ENCODE results near the gene ARRB1.

Gene ARRB1

GRCh38 chr11:75280770-75281468 lies 70.5 kb downstream of the ARRB1 start:
- no peak overlapping the region for H3K4me3 ChIP-seq (ENCODE audit: control insufficient read depth, low read depth, low read length)
- DNase-seq (ENCODE audit: low read depth), result no peak
- no peak for TF ChIP-seq CTCF (conservative IDR thresholded peaks at IDR 0.05; ENCODE audit: control insufficient read depth, insufficient read depth, low read depth, low read length)

DNA sequence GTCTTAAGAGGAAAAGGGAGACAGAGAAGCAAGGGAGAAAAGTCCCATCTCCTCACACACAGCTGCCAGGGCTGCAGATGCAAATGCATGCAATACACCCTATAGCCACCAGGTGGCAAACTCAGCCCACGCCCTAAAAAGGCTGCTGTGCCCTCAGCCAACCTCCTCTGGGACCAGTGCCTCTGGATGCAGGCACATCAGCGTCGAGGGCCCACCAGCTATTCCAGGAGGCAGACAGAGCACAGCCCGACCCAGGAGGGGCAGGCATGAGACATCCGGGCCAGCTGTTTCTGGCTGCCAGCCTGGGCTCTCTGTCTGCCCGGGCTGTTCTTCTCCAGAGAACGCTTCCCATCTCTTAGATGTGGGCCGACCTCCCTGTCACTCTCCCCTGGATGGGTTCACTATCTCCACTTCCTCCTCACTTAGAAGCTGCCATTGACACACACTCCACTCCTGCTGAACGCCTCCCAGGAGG lies 71.2 kb downstream of the ARRB1 start:
- peak; percentile 95 for TF ChIP-seq CTCF (conservative IDR thresholded peaks at IDR 0.05; ENCODE audit: control insufficient read depth, insufficient read depth, low read depth, low read length)
- peak; percentile 67 for DNase-seq (ENCODE audit: low read depth)
- H3K4me3 ChIP-seq (ENCODE audit: control insufficient read depth, low read depth, low read length), result no peak overlapping the region

DNA sequence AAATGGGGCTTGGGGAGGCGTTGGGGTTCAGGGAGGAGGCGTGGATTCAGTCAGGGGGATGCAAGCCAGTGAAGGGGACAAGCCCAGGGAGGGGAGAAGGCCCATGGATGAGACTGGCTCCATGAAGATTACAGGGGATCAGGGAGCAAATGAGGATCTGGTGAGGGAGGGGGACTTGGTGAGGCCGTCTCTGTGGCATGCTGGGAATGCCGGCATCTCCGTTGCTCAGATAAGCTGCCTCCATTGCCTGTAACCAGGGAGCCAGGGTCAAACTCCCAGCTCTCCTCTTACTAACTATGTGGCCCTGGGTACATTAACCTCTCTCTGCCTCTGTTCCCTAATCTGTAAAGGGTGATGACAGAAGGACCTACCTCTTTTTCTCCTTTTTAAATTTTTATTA lies 72.2 kb downstream of the ARRB1 start:
- no peak for DNase-seq (ENCODE audit: low read depth)
- TF ChIP-seq CTCF (conservative IDR thresholded peaks at IDR 0.05; ENCODE audit: control insufficient read depth, insufficient read depth, low read depth, low read length), result no peak
- no peak overlapping the region for H3K4me3 ChIP-seq (ENCODE audit: control insufficient read depth, low read depth, low read length)

DNA sequence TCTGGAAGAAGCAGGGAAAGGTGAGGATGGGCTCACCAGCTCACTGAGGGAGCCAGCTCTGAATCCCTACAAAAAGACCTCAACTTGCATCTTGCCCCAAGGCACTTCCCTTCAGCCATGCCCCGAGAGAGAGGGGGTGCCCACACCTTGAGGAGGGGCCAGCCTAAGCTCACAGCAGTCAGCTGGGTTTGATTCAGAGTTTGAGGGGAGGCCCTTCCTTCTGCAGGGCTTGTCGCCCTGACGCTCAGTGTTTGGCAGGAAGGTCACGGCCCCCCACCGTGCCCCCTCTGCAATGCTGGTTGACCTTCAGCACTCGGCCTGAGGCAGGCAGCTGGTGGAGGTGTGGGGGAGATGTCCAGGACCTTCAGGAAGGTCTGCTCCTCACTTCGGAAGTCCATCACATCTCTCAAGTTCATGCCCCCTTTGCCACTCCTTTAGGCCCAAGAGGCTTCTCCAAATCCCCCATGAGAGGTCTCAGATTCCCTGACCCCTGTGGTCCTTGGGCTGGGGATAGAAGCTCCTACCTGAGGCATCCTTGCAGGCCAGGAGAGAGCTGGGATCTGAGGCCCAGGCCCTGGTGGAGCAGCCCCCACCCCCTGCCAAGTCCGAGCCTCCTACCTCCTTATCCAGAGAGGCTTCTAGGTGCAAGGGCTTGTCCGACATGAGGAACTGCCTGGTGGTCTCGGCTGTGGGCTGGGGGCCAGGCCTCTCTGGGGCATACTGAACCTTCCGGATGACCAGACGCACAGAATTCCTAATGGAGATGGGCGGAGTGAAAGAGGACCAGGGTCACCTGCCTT lies 73.3 kb downstream of the ARRB1 start:
- no peak for DNase-seq (ENCODE audit: low read depth)
- no peak for TF ChIP-seq CTCF (conservative IDR thresholded peaks at IDR 0.05; ENCODE audit: control insufficient read depth, insufficient read depth, low read depth, low read length)
- no peak overlapping the region for H3K4me3 ChIP-seq (ENCODE audit: control insufficient read depth, low read depth, low read length)

DNA sequence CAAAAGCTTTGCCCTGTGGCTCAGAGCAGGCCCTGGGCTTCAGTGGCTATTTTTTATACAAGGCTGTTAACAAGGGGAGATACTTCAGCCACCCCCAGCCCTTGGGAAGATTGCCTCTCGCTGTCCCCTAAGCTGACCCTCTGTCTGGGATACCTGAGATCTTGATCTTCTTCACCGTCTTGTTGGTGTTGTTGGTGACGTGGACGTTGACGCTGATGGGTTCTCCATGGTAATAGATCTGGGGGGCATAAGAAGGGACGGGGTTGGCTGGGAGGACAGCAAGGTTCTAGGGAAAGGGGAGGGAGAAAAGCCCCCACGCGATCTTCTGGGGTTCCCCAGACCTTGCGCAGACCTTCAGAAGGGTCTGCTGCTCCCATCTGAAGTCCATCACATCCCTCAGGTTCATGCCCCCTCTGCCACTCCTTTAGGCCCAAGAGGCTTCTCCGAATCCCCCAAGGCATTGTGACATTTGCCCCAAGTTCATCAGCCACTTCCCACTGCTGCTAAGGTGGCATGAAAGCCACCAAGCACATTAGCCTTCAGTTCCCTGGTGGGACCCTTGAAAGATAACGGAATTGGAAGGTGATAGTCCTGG lies 74.2 kb downstream of the ARRB1 start:
- no peak for DNase-seq (ENCODE audit: low read depth)
- no peak for TF ChIP-seq CTCF (conservative IDR thresholded peaks at IDR 0.05; ENCODE audit: control insufficient read depth, insufficient read depth, low read depth, low read length)
- no peak overlapping the region for H3K4me3 ChIP-seq (ENCODE audit: control insufficient read depth, low read depth, low read length)

GRCh38 chr11:75276686-75277085 lies 74.8 kb downstream of the ARRB1 start:
- no peak overlapping the region for H3K4me3 ChIP-seq (ENCODE audit: control insufficient read depth, low read depth, low read length)
- TF ChIP-seq CTCF (conservative IDR thresholded peaks at IDR 0.05; ENCODE audit: control insufficient read depth, insufficient read depth, low read depth, low read length), result no peak
- no peak for DNase-seq (ENCODE audit: low read depth)

Measured in fibroblast of mammary gland (primary cell).